Globus pallidus (tissue), 1 donor: Measurements from ENCODE around the gene ADK.

Source experiments
- DNase-seq: peaks from one replicate; pipeline ENCODE4 v3.0.0-alpha.2; 2015; ENCODE audit warnings: low spot score

ADK gene

GRCh38 chr10:74748468-74749031, 597.5 kb downstream of the ADK start:
- DNase-seq = no peak

- no peak for DNase-seq
Measured at GRCh38 chr10:74750848-74751274, 599.8 kb downstream of the ADK start.

- DNase-seq = no peak
Measured at GRCh38 chr10:74752371-74753040, 601.5 kb downstream of the ADK start.

- no peak for DNase-seq
Measured at GRCh38 chr10:74753442-74754211, 602.6 kb downstream of the ADK start.

GRCh38 chr10:74754381-74754821, 603.4 kb downstream of the ADK start:
- DNase-seq = no peak

GRCh38 chr10:74755273-74755672, 604.3 kb downstream of the ADK start:
- DNase-seq = no peak
